HG03342 (cell line): ENCODE data around the gene DLGAP1.
A peak's percentile ranks its signal among the peaks of the same experiment; 100 is the strongest.

Experiments used
- ATAC-seq: cut with Tn5 transposase; IDR thresholded peaks from one replicate; pipeline ENCODE4 v1.9.1; 2021; ENCODE audit warnings: mild to moderate bottlenecking, moderate library complexity; ENCODE audit not compliant: unreplicated experiment

Gene DLGAP1

DNA sequence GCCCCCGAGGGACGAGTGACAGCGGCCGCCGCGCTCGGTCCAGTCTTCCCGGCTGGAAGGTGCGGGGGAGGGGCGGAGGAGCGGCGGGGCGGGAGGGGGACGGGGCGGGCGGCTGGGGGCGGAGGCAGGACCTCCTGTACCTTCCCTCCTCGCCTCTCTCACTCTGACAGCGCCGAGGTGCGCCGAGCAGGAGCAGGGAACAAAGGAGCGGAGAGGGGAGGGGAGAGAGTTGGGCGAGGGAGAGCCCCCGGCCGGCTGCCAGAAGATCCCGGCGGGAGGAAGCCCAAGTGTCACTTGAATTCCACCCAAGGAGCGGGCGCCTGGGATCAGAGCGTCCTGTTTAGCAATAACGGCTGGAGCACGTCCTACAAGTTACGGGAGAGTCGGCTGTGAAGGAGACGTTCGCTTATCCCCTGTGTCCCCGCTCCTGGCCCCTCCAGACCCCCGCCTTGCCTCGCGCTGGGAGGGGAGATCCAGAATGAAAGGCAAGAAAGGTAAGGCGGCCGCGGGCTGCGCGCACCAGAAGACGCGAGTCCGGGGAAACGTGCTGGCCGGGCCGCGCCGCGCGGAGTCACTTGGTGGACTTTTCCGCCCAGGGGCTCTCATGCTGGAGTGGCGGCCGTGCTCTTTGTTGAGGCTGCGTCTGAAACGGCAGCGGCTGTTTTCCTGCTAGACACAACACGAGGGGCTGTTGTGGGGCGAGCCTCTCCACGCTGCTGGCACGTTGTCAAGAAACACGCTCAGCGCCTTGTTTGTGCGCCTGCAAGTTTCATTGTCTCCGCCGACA, 1004.9 kb downstream of the DLGAP1 start, which contains the start of gene TGIF1:
Gene TGIF1 (plus strand): TSS at position 161 of the 787 bp plus-strand sequence. CDS start 318 bp downstream, at position 479.
- ATAC-seq: no peak

DNA sequence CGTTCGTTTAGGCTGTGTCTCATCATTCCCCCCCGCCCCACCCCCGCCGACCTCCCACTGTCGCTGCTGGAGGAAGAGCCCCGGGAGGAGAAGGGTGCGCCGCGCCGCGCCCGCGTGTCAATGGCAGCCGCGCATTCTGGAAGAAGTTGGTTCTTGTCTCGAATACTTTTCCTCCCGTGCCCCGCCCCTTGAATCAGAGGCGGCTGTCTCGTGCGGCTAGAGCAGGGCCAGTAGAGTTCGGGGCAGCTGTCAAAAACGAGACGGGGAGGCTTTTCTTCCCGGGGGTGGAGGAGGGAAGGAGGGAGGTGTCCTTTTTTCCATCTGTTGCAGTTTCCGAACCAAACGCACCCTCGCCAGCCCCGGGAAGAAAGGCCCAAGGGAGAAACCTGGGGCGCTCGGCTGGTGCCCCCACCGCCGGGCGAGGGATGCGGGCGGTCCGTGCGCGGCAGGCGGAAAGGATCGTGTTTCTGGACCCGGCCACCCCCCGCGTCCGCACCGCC, 1005.5 kb downstream of the DLGAP1 start:
- ATAC-seq: peak; percentile 11

DNA sequence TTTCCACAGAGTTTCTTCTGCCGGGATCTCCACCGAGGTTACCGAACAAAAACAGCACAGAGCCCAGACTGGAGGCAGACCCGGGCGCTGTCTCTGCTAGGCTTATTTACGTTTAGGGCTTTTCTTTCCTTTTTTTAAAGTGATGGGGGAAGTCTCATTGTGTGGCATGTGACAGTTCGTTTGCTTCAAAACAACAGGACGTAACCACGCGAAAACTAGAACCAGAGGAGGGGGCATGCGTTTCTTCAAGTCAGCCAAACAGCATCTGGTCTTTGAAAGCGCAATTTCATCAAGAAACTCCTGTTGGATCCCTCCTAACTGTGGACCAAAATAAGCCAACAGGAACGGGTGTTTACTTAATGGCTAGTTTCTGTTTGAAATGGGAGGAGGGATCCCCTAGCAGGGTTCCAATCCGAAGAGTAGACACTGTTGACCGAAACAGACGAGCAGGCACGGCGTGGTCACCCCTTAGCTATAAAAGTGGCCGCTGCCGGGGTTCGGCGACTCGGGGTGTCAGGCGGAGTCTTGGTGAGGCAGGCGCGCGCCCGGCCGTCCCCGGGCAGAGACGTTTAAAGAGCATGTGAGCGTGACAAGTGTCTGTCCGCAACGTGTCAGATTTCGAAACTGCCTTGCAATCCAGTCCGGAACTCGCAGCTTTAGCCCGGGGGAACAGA, 1006.1 kb downstream of the DLGAP1 start:
- peak; percentile 60 for ATAC-seq

DNA sequence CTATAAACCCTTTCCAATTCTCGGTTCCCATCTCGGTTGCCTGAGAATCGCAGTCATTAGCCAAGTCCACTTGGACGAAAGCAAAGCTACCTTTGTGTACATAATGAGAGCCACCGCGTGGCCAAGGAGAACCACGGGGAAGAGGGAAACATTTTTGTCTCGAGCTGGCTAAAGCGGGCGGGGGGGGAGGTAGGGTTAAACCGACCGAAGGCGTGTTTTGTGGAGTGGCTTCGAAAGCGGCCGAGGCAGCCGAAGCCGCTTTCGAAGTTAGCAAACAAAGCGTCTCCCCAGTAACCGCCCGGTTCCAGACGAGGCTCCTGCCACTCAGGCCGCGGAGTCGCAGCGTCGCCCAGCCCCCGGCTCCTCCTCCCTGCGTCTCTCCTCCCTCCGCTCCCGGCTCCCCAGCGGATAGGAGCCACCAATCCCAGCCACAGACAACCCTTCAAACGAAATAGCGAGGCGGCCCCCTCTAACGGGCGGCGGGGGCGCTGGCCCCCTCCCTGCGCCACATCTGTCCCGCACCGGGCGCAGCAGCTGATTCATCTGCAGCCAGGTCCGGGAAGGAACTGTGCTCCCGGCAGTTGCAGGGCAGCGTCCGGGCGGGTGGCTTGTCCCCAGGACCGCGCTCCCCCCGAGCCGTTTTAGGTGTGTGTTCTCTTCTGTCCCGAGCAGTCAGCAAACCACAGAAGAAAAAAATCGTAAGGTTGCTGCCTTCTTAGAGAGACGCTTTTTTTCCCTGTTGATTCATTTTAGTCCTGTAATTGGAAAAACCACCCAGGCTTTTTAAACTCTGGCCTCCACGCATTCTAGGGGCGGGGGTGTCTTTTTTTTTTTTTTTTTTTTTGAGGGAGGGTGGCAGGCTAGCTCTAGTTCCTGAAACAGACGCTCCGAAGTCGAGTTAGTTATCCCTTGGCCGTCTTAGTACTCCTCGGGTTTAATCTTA, 1006.9 kb downstream of the DLGAP1 start:
- peak; percentile 64 for ATAC-seq

DNA sequence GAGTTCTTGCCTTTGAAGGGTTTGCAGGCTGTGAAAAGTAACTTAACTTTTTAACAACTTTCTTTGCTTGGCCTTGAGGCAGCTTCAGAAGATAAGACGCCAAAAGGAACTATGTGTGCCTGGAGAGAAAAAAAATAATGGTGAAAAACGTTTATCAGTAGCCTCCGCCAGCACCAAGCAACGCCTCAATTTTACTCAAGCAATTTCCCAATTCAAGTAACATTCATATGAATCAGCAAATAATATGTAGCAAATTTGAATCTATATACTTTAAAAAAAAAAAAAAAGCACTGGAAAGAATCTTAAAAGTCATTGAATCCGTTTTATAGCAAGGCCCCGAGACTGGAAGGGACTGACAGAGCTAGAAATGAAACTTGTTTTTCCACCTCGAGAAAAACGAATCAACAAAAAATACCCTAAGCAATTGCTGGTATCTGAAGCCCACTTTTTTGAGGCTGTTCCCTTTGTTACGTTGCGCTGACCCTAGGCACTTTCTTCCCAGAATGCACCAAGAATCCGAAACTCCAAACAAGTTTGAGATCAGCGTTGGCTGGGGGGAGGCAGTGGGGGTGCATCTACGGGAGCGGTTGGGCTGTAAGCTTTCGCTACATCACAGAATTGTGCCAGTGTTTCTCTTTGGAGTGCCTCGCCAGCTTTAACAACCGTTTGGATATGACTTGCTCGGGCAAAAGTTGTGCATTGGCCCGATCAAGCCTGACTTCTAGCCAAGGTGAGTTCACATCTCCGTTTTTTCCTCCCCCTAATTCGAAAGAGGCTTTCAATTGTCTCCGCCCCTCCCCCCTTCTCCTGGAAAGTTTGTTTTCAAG, 1007.8 kb downstream of the DLGAP1 start:
- ATAC-seq: no peak
